GM19467 (cell line): ENCODE results near the gene SLC9A9.

Experiments
- ATAC-seq: cut with Tn5 transposase; IDR thresholded peaks from one replicate; pipeline ENCODE4 v1.9.1; 2021; ENCODE audit warnings: mild to moderate bottlenecking, moderate library complexity; ENCODE audit not compliant: unreplicated experiment

Gene SLC9A9

GRCh38 chr3:143514874-143515273, 333.4 kb downstream of the SLC9A9 start:
- no peak for ATAC-seq

DNA sequence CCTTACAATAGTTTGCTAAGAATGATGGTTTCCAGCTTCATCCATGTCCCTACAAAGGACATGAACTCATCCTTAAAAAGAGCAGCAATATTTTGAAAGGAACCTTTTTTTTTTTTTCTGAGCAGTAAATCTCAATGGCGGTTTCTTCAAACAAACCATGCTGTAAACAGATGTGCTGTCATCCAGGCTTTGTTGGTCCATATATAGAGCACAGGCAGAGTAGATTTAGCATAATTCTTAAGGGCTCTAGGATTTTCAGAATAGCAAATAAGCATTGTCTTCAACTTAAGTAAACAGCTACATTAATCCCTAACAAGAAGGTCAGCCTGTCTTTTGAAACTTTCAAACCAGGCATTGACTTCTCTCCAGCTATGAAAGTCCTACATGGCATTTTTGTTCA, 334.2 kb downstream of the SLC9A9 start:
- ATAC-seq: no peak

DNA sequence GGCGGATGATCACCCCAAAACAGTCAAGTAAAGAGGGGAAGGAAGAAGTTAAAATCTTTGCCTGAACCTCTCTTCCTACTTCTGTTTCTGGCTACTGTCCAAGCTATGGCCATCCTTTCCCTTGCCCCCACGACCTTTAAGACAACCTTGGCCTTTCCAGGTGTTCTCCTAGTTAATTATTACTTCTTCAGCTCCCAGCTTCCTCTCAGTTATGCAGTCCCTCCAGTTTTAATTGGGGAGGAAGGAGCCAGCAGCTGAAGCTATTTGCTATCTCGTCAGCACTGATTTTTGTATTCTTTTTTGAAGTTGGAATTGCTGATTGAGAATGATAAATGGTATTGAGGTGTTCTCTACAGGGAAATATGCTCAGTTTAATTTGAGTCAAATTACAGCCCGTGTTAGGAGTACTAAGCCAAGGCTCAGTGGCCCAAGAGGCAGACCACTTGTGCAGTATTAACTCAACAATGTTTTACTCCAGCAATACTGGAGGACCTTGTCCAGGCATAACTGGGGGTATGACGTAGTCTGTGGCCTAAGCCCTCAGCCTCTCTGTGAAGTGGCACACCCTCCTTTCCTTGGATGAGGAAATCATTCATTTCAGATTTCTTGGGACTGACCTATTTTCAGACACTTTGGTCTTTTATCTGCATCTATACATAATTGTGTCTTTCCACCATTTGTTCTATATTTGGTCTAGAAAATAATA, 336.9 kb downstream of the SLC9A9 start:
- no peak for ATAC-seq

DNA sequence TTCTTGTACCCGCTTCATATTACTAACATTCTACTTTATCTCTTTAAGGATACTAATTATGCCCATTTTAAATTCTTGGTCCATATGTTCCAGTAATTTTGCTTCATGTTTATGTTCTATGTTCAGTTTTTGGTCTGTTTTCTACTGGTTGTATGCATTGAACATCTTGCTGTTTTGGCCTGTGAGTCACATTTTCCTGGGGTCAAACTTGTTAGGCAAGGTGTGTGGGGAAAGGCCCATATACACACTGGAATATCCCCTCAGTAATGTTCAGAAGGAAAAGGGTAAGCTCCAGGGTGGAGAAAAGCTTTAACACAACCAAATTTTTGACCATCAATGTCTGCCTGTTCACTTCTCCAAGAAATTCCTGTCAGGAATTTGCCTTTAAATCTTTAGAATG, 337.7 kb downstream of the SLC9A9 start:
- no peak for ATAC-seq

- ATAC-seq: no peak
Measured at GRCh38 chr3:143507735-143508580, 340.3 kb downstream of the SLC9A9 start.

DNA sequence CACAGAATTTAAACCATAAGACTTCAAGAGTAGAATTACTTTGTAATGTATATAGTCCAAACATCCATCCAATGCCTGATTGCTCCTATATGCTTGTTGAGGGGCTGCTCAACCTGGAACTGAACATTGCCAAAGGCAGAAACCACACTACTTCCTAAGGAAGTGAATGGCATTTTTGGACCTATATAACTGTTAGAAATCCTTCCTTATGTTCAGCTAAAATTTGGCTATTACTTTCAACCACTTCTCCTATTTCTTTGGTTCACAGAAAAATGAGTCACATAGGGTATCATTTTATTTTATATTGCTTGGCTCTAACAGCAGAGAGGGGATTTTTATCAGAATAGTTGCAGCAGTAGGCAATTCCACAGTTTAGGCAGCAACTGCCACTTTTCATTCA, 342.1 kb downstream of the SLC9A9 start:
- no peak for ATAC-seq

DNA sequence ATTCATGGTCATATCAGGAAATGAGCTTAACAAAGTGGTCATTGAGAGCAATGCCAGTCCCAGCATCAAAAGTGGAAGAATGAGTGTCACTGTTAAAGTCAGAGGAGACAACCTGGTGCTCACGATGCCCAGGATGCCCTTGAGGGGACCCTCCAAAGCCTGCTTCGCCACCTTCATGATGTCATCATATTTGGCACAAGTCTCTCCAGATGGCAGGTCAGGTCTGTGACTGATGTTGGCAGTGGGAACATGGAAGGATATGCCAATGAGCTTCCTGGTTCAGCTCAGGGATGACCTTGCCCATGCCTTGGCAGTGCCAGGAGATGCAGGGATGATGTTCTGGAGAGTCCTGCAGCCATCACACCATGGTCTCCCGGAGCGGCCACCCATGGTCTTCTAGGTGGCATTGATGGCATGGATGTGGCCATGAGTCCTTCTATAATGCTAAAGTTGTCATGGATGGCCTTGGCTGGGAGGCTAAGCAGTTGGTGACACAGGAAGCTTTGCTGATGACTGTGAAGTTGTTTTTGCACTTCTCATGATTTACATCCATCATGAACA, 344.9 kb downstream of the SLC9A9 start:
- no peak for ATAC-seq

GRCh38 chr3:143502081-143502480, 346.2 kb downstream of the SLC9A9 start:
- no peak for ATAC-seq

GRCh38 chr3:143497382-143497781, 350.9 kb downstream of the SLC9A9 start:
- ATAC-seq: no peak

DNA sequence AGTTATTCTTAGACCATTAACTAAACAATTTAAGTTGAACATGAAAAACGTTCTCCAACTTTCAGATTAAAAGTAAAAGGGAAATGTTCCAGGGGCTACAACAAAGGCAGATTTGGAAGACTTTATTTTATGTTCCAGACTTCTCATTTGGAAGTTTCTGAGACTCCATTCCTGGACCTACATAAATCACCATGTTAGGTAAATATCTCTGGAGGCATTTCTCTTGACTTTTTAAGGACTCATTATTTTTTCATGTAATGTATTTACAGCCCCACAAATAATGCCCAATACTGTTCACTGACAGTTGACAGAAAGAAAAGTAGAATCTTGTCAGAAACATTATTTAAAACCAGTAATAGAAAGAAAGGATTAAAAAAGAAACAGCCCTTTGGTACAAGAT, 352.1 kb downstream of the SLC9A9 start:
- ATAC-seq: no peak

GRCh38 chr3:143495527-143495926, 352.7 kb downstream of the SLC9A9 start:
- no peak for ATAC-seq

- ATAC-seq: no peak
Measured at GRCh38 chr3:143486611-143487010, 361.7 kb downstream of the SLC9A9 start.

DNA sequence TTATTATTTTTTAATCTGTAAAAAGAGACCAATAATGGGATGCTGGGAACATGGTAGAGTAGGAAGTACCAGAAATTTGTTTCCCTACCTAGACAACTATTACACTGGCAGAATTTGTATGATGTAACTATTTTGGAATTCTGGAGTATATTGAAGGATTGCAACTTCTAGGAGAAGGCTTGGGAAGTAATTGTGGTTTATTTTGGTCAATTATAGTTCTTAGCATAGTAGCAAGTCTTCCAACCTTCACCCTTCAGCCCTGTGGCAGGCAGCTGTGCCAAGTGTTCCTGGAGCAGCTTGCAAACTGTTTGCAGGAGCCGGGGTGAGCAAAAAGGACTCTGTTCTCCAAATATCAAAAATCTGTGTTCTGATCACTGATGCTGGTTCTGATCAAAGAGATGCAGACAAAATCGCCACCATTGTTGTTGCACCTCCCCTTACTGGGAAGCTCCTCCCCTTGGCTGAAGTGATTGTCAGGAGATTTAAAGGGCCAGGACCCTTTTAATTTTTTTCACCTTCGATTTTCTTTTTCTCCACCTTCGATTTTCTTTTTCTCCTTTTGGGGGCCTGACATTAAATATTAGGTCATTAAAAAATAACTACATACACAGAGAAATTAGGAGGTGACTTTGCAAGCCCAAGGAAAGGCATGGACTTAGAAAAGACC, 363.3 kb downstream of the SLC9A9 start:
- ATAC-seq: no peak

DNA sequence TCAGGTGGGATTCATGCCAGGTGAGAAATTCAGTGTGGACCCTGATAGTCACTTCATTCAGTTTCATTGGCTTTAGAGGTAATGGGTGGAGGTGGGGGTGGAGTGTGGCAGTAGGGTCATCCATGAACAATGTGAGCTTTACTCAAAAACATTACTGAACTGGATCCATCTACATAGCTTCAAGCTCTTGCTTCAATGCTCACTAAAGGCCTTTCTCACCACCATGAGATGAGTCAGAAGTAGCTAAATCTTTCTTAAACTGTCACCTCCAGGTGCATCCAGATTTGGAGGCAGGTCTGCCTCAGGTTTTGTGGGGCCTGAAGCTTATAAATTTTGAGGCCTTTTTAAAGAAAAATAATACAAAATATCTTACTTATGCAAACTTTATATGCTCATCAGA, 365.1 kb downstream of the SLC9A9 start:
- ATAC-seq: no peak

GRCh38 chr3:143482106-143483088, 365.9 kb downstream of the SLC9A9 start:
- ATAC-seq: no peak

GRCh38 chr3:143480344-143480743, 367.9 kb downstream of the SLC9A9 start:
- ATAC-seq: no peak

DNA sequence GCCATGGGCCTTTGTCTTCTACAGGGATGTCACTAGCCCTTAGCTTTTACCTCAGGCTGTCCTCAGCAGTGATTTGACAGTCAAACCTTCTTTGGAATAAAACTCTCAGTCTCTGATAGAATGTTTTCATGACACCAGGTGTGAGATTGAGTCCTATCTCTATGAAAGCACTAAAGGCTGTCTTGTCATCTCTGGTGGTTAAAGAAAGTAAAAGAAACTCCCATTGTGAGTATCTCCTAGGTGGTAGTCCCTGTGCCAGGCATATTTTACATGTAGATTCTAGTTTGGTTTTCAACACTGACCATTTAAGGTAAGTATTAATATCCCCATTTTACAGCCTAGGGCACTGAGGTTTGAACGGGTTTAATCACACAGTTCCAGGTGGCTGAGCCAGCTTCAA, 368.5 kb downstream of the SLC9A9 start:
- ATAC-seq: no peak

GRCh38 chr3:143478115-143478693, 370.1 kb downstream of the SLC9A9 start:
- ATAC-seq: no peak

GRCh38 chr3:143476965-143477640, 371.2 kb downstream of the SLC9A9 start:
- no peak for ATAC-seq
